H9 (cell line): ENCODE measurements around the gene LAMC2. TPM values are rescaled to one million over a fixed set of nuclear protein-coding genes. Genes with fewer than 3 reads are reported as not detected.

Experiments used
- DNase-seq: peaks from one replicate; pipeline ENCODE4 v3.0.0-alpha.2; 2017
- H2AFZ ChIP-seq: one replicate; pipeline ENCODE4 v1.6.1; 2013; ENCODE audit warnings: mild to moderate bottlenecking, low read length, control low read depth, moderate library complexity
- H2AK5ac ChIP-seq: 2 replicates; pipeline ENCODE4 v1.6.1; 2013; ENCODE audit warnings: low read length, control low read depth, mixed read lengths; ENCODE audit not compliant: insufficient read length
- H2BK120ac ChIP-seq: one replicate; pipeline ENCODE4 v1.6.1; 2013; ENCODE audit warnings: low read depth, mild to moderate bottlenecking, low read length, control low read depth, inconsistent platforms; ENCODE audit not compliant: poor library complexity, severe bottlenecking
- H2BK12ac ChIP-seq: 2 replicates; pipeline ENCODE4 v1.6.1; 2013; ENCODE audit warnings: low read length, control low read depth, mixed read lengths, low read depth; ENCODE audit not compliant: insufficient read length
- H2BK15ac ChIP-seq: 2 replicates; pipeline ENCODE4 v1.6.1; 2013; ENCODE audit warnings: low read depth, low read length, control low read depth
- H2BK20ac ChIP-seq: one replicate; pipeline ENCODE4 v1.6.1; 2013; ENCODE audit warnings: low read depth, mild to moderate bottlenecking, low read length, control low read depth, inconsistent platforms; ENCODE audit not compliant: poor library complexity, severe bottlenecking
- H2BK5ac ChIP-seq: 2 replicates; pipeline ENCODE4 v1.6.1; 2013; ENCODE audit warnings: low read length, control low read depth, mixed read lengths; ENCODE audit not compliant: insufficient read length
- H3K14ac ChIP-seq: 2 replicates; pipeline ENCODE4 v1.6.1; 2013; ENCODE audit warnings: low read length, control low read depth; ENCODE audit not compliant: insufficient read depth
- H3K18ac ChIP-seq: 2 replicates; pipeline ENCODE4 v1.6.1; 2013; ENCODE audit warnings: low read depth, mild to moderate bottlenecking, mixed read lengths, low read length, control low read depth; ENCODE audit not compliant: insufficient read length
- H3K23ac ChIP-seq: 2 replicates; pipeline ENCODE4 v1.6.1; 2013; ENCODE audit warnings: low read length, control low read depth, mixed read lengths, low read depth; ENCODE audit not compliant: insufficient read length
- H3K23me2 ChIP-seq: 2 replicates; pipeline ENCODE4 v1.6.1; 2013; ENCODE audit warnings: low read depth, mild to moderate bottlenecking, mixed read lengths, low read length, control low read depth; ENCODE audit not compliant: insufficient read length, poor library complexity, severe bottlenecking
- H3K27ac ChIP-seq: 2 replicates; pipeline ENCODE4 v1.5.1; 2013; ENCODE audit warnings: low read length, control low read depth, mixed read lengths, low read depth; ENCODE audit not compliant: insufficient read length
- H3K27me3 ChIP-seq: 2 replicates; pipeline ENCODE4 v1.6.1; 2013; ENCODE audit warnings: low read length, control low read depth, inconsistent platforms; ENCODE audit not compliant: insufficient read depth
- H3K4ac ChIP-seq: 2 replicates; pipeline ENCODE4 v1.6.1; 2013; ENCODE audit warnings: low read depth, mild to moderate bottlenecking, control low read depth, inconsistent platforms, low read length, moderate library complexity
- H3K4me1 ChIP-seq: 2 replicates; pipeline ENCODE4 v1.6.1; 2013; ENCODE audit warnings: low read length, control low read depth, inconsistent platforms; ENCODE audit not compliant: insufficient read depth
- H3K4me2 ChIP-seq: 2 replicates; pipeline ENCODE4 v1.6.1; 2013; ENCODE audit warnings: low read length, control low read depth, mixed read lengths; ENCODE audit not compliant: insufficient read length, insufficient read depth
- H3K56ac ChIP-seq: 2 replicates; pipeline ENCODE4 v1.6.1; 2013; ENCODE audit warnings: low read depth, mild to moderate bottlenecking, mixed read lengths, low read length, control low read depth; ENCODE audit not compliant: insufficient read length
- H3K79me1 ChIP-seq: 2 replicates; pipeline ENCODE4 v1.6.1; 2013; ENCODE audit warnings: low read depth, mild to moderate bottlenecking, moderate library complexity, low read length, control low read depth, inconsistent platforms; ENCODE audit not compliant: insufficient read depth, poor library complexity, severe bottlenecking
- H3K79me2 ChIP-seq: 2 replicates; pipeline ENCODE4 v1.6.1; 2013; ENCODE audit warnings: low read length, control low read depth, inconsistent platforms; ENCODE audit not compliant: insufficient read depth
- H3K9ac ChIP-seq: 2 replicates; pipeline ENCODE4 v1.6.1; 2013; ENCODE audit warnings: low read length, control low read depth, mixed read lengths; ENCODE audit not compliant: insufficient read length; ENCODE audit errors: extremely low read depth
- H3K9me3 ChIP-seq: one replicate; pipeline ENCODE4 v1.6.1; 2013; ENCODE audit warnings: low read depth, low read length, inconsistent platforms; ENCODE audit not compliant: control insufficient read depth
- H3T11ph ChIP-seq: one replicate; pipeline ENCODE4 v1.6.1; 2013; ENCODE audit warnings: mild to moderate bottlenecking, low read length, control low read depth, inconsistent platforms
- H4K20me1 ChIP-seq: one replicate; pipeline ENCODE4 v1.6.1; 2013; ENCODE audit not compliant: control insufficient read depth, insufficient read length, insufficient read depth
- H4K5ac ChIP-seq: 2 replicates; pipeline ENCODE4 v1.6.1; 2013; ENCODE audit warnings: low read depth, mild to moderate bottlenecking, mixed read lengths, low read length, control low read depth; ENCODE audit not compliant: insufficient read length
- H4K8ac ChIP-seq: replicated peaks from 2 replicates; pipeline ENCODE4 v1.6.1; 2013; ENCODE audit warnings: low read length, control low read depth, mixed read lengths, low read depth; ENCODE audit not compliant: insufficient read length
- H4K91ac ChIP-seq: 2 replicates; pipeline ENCODE4 v1.6.1; 2013; ENCODE audit warnings: low read depth, mild to moderate bottlenecking, moderate library complexity, mixed read lengths, low read length, control low read depth; ENCODE audit not compliant: insufficient read length
- H3K27ac Mint-ChIP-seq, 3 experiments: 2 replicates in 2 of 3; 3 replicates in 1 of 3; pipeline ENCODE4 v1.8.0; 2020 to 2021; ENCODE audit warnings: mixed read lengths in 3 of 3, mild to moderate bottlenecking in 1 of 3, moderate library complexity in 1 of 3
- H3K27me3 Mint-ChIP-seq: 2 replicates; pipeline ENCODE4 v1.8.0; 2021; ENCODE audit warnings: low read depth, mild to moderate bottlenecking, moderate library complexity, mixed read lengths
- H3K36me3 Mint-ChIP-seq, 3 experiments: 2 replicates in 2 of 3; 3 replicates in 1 of 3; pipeline ENCODE4 v1.8.0; 2020 to 2021; ENCODE audit warnings: low read depth in 3 of 3, mixed read lengths in 3 of 3; ENCODE audit not compliant: insufficient read depth in 1 of 3
- H3K4me1 Mint-ChIP-seq, 2 experiments: 2 replicates each; pipeline ENCODE4 v1.8.0; 2020; ENCODE audit warnings: mixed read lengths in 2 of 2
- H3K4me3 Mint-ChIP-seq, 2 experiments: 2 replicates in 1 of 2; 3 replicates in 1 of 2; pipeline ENCODE4 v1.8.0; 2020 to 2021; ENCODE audit warnings: mild to moderate bottlenecking in 2 of 2, mixed read lengths in 2 of 2, moderate library complexity in 1 of 2
- H3K9me3 Mint-ChIP-seq, 2 experiments: 2 replicates in 1 of 2; 3 replicates in 1 of 2; pipeline ENCODE4 v1.8.0; 2020; ENCODE audit warnings: mild to moderate bottlenecking in 2 of 2, mixed read lengths in 2 of 2, moderate library complexity in 1 of 2
- WGBS: extraction: QIAGEN DNeasy Blood & Tissue Kit; methylation state at CpG from one replicate; pipeline ENCODE4 v1.1.7; 2013; ENCODE audit warnings: missing lambda C conversion rate, low lambda C conversion rate, mixed read lengths; ENCODE audit not compliant: insufficient read length; ENCODE audit errors: extremely low coverage; 5-methylcytosine and 5-hydroxymethylcytosine counted together
- total RNA-seq: library from RNA; stranded (reverse); gene quantifications from 2 replicates; pipeline ENCODE4 v1.2.1, GENCODE V29; 2021
- TF ChIP-seq, protein P1 (sequence below): fragments of 200-600 bp; sonication (generic); conservative IDR thresholded peaks from 3 replicates; pipeline ENCODE4 v1.8.0; 2021; ENCODE audit warnings: antibody characterized with exemption, mild to moderate bottlenecking

LAMC2 gene
- total RNA-seq, 1 experiment from 2014 or later, result 7.4 TPM

GRCh38 chr1:183239220-183239742, 53.2 kb downstream of the LAMC2 start:
- DNase-seq, result no peak

More at GRCh38 chr1:183239220-183239742, 53.2 kb downstream of the LAMC2 start:
- H2AFZ ChIP-seq, result no peak overlapping the region
- H3K27me3 ChIP-seq, result no peaks in the 10 kb centered on the region
- H2BK12ac ChIP-seq, result no peak overlapping the region
- Mint-ChIP-seq H3K4me3 (no peak overlapping the region), H3K4me1 (peaks cover 23 to 24% of the 10 kb centered on the region in 2 experiments), H3K27me3 (no peaks in the 10 kb centered on the region), H3K27ac (peak overlapping the region in 1 of 3 experiments; percentile 17; a peak in 1 of 7 replicates), H3K9me3 (no peaks in the 10 kb centered on the region), H3K36me3 (peaks cover 0 to 8% (median 0%) of the 10 kb centered on the region in 3 experiments; a peak in 1 of 7 replicates)
- H2AK5ac ChIP-seq, result no peak overlapping the region
- H3K56ac ChIP-seq, result no peak overlapping the region
- TF ChIP-seq, protein P1, sequence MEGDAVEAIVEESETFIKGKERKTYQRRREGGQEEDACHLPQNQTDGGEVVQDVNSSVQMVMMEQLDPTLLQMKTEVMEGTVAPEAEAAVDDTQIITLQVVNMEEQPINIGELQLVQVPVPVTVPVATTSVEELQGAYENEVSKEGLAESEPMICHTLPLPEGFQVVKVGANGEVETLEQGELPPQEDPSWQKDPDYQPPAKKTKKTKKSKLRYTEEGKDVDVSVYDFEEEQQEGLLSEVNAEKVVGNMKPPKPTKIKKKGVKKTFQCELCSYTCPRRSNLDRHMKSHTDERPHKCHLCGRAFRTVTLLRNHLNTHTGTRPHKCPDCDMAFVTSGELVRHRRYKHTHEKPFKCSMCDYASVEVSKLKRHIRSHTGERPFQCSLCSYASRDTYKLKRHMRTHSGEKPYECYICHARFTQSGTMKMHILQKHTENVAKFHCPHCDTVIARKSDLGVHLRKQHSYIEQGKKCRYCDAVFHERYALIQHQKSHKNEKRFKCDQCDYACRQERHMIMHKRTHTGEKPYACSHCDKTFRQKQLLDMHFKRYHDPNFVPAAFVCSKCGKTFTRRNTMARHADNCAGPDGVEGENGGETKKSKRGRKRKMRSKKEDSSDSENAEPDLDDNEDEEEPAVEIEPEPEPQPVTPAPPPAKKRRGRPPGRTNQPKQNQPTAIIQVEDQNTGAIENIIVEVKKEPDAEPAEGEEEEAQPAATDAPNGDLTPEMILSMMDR, result no peak; the same call in 2 of the 3 replicates
- H3K14ac ChIP-seq, result no peak overlapping the region
- H3K79me1 ChIP-seq, result no peaks in the 10 kb centered on the region
- no CpG with 5 or more reads among the region's 7 CpGs for WGBS
- no peak overlapping the region for H2BK15ac ChIP-seq
- no peak overlapping the region for H4K8ac ChIP-seq
- H3K79me2 ChIP-seq, result no peaks in the 10 kb centered on the region
- no peak overlapping the region for H4K91ac ChIP-seq
- H3K9me3 ChIP-seq, result no peaks in the 10 kb centered on the region
- H3K4ac ChIP-seq, result no peak overlapping the region
- H3K4me1 ChIP-seq, result peaks cover 9% of the 10 kb centered on the region; the same call in 1 of the 2 replicates
- no peak overlapping the region for H2BK20ac ChIP-seq
- H3K23me2 ChIP-seq, result peaks cover 7% of the 10 kb centered on the region
- H3K23ac ChIP-seq, result no peak overlapping the region
- no peak overlapping the region for H3K4me2 ChIP-seq
- H4K20me1 ChIP-seq, result no peaks in the 10 kb centered on the region
- H2BK5ac ChIP-seq, result no peak overlapping the region
- H3K18ac ChIP-seq, result no peak overlapping the region
- H3K27ac ChIP-seq, result no peak overlapping the region
- H2BK120ac ChIP-seq, result no peak overlapping the region
- no peak overlapping the region for H3K9ac ChIP-seq
- no peak overlapping the region for H4K5ac ChIP-seq
- H3T11ph ChIP-seq, result no peak overlapping the region
